Measurements from ENCODE around the gene HUS1.
A peak's percentile ranks its signal among the peaks of the same experiment; 100 is the strongest.
"Not testable (repeated sequence)": the region's sequence is repeated elsewhere in the genome, so short reads cannot be mapped to it uniquely, and the experiment has no call there.

Gene HUS1

DNA sequence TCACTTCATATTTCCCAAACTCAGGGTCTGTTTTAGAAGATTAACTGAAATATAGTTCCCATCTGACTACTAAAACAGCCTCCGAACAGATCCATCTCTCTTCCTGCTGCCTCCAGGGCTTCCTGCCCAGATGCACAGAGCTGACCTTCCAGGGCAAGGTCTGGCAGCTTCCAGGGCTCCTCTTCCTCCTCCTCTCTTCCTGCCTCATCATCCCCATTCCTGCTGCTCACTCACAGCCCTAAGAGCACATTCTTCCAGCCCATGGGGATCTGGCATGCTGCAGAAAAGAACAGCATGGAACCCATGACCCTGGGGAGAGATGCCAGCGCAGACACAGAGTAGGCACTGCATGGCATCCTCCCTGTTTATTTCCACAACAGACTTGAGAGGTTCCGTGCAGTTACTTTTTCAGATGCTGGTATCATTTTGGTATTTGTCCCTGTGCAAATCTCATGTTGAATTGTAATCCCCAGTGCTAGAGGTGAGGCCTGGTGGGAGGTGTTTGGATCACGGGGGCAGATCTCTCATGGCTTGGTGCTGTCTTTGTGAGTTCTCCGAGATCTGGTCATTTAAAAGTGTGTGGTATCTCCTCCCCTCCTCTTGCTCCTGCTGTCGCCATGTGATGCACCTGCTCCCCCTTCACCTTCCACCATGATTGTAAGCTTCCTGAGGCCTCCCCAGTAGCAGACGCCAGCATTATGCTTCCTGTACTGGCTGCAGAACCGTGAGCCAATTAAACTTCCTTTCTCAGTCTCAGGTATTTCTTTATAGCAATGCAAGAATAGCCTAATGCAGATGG is 35.5 kb downstream of the HUS1 start:
- DNase-seq = no peak

- not testable (repeated sequence) for DNase-seq
Measured at GRCh38 chr7:47942651-47943050, 36.8 kb downstream of the HUS1 start.

GRCh38 chr7:47942132-47942531 is 37.3 kb downstream of the HUS1 start:
- DNase-seq = no peak

DNA sequence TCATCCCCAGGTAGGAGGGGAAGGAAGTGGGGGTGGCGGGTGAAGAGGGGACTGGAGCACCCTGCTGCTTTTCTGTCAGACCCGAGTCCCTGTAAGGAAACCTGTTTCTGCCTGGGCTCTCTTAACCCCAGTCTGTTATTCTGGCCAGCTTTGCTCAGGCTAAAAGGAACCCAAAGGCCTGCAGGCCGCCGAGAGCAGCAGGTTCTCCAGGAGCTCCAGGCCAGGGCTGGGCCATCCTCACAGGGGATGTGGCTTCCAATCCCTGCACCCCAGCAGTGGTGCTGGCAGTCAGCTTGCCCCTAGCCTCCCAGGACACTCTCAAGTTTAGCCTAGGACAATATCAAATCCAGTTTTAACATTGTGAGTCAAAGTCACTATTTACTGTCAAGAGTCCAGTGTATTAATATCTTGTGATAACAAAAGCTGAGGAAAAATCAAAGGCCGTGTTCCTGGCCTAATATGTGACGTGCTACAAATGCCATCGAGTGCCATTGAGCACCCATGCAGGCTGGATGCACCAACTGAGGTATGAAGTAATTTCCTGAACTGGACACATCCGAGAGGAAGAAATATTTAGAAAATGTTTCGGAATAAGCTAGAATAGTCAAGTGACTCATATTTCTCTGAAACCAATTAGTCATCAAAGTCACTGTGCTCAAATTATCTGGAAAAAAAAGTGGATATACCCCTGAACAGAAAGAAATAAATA is 38.1 kb downstream of the HUS1 start:
- DNase-seq = no peak

DNA sequence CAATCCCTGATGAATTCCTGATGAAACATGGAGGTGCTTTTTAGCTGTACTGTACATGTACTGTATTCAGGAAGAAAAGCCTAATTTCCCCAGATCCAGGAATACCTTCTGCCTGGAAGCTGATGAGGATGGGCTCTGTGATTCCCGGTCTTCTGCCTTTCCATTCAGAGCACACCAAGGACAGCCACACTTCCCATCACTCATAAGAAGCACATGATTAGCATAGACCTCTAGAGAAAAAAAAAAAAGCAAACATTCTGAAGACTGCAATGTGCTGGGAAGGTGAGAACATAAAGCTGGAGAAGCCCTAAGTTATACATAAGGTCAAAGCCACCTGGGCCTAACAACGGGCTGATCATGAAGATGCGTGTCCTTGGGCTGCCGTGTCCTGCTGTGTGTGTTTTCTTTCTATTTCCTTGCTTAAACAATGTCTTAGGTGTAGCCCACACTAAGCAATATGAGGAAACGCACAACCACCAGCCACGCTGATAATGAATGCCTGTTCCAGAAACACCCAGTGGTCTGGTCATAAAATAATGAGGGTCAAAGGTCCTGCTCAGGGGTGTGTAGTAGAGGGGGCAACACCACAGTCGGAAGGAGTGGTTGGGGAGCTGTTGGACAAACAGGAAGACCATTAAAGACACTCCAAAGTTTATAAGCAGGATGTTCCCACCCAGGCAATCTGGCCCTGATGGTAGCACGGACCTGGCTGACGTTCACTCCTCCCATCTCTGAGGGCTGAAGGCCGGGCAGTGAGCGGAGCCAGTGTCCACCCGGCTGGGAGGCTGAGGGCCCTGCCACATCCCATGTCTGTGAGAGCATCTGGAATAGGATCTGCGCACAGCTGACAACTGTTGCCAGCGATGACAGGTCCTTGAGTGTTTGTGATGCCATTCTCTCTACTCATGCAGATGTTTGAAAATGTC is 39.1 kb downstream of the HUS1 start:
- no peak for DNase-seq

- no peak for DNase-seq
Measured at GRCh38 chr7:47939425-47940036, 39.9 kb downstream of the HUS1 start.

DNA sequence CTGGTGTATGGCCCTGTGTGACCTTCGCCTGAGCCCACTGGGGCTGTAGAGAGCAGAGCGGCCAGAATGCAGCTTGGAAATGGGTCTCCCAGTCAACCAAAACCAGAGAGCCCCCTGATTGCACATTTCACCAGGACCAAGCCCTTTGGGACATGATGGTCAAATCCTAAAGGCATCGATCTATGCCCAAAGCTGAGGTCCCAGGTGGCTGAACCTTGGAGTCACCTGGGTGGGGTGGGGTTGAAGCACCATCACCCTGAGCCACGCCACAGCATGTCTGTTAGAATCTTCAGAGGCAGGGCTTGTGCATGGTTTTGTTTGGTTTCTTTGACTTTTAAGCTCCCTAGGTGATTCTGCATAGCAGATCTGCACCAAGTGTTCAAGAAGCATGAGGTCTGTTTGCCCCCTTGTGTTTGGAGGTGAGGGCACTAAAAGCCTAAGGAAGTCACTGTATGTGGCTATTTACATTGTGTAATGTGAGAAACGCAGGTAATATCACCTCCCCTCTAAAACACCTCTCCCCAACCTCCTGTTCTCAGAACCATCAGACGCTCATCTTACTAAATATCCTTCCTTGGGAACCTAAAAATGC is 40.7 kb downstream of the HUS1 start:
- no peak for DNase-seq

- no peak for DNase-seq
Measured at GRCh38 chr7:47937711-47938573, 41.5 kb downstream of the HUS1 start.

GRCh38 chr7:47937065-47937687 is 42.2 kb downstream of the HUS1 start:
- DNase-seq = peak; percentile 18

- DNase-seq = no peak
Measured at GRCh38 chr7:47936323-47936722, 43.1 kb downstream of the HUS1 start.

DNA sequence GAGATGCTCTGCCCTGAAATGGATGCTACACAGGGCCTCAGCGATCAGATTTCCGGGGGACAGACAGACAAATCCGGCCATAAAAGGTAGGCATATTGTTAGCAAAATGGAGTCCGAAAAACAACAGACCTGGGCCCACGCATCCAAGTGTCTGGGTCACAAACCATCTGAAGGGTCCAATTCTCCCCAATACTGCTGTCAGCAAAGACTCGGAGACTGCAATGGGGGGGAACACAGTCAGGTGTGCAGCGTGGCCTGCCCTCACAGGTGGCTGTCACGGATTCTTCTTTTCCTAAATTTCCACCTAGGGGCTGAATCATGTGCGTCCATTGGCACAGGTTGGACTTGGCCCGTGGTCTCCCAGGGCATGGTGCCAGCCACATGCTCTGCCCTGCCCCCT is 44.1 kb downstream of the HUS1 start:
- no peak for DNase-seq

- no peak for DNase-seq
Measured at GRCh38 chr7:47934831-47935230, 44.6 kb downstream of the HUS1 start.

DNA sequence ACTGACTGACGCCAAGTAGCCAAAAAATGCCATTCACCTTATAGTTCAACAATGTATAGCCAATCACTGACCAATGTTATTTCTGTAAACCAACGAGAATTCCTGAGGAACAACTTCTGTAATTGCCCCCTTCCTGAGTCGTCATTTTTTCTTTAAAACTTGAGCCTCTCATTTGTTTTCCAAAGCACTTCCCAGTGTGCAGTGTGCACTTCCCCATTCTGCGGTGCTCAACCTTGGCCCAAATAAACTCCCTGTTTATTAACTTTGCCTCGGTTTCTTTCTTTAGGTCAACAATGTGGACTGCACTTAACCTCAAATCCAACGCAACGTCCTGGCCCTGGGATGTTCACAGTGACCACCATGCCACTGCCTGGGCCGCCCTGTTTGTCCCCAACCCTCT is 46.2 kb downstream of the HUS1 start:
- DNase-seq = no peak

DNA sequence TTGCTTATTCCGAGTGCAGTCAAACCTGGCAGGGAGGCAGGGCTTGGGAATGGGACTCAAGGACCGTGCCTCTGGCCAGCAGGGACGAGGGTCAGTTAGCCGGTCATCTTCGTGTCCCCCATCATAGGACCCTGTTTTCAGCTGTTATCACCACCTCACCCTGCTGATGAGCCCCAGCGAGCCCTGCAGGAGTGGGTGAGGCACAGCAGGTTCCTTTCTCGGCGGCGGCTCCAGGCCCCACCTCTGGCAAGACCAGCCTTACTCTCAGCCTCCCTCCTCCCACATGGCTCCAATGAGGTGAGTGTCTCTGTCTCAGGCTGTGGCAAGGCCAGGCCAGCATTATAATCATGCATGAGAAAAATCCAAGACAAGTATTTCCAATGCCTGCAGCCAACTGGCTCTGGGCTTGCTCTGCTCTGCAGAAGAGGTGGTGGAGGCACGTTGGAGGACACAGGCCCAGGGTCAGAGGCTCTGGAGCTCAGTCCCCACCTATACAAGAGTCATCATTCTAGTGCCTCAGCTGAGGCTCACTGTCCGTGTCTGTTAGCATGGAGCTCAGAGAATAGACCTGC is 46.9 kb downstream of the HUS1 start:
- DNase-seq = no peak

GRCh38 chr7:47932016-47932415 is 47.4 kb downstream of the HUS1 start:
- no peak for DNase-seq

- DNase-seq = no peak
Measured at GRCh38 chr7:47931005-47932004, 48.1 kb downstream of the HUS1 start.

- DNase-seq = no peak
Measured at GRCh38 chr7:47924266-47924665, 55.1 kb downstream of the HUS1 start.

GRCh38 chr7:47923081-47923875 is 56.1 kb downstream of the HUS1 start:
- not testable (repeated sequence) for DNase-seq
